SK-N-SH treated with all-trans-retinoic acid at 6 μM for 48 hours (cell line): ENCODE data around the gene SLC26A1.
A peak's percentile ranks its signal among the peaks of the same experiment; 100 is the strongest.

Experiments used
- ATAC-seq: fragments of 200-7000 bp; cut with Tn5 transposase; 3 replicates; pipeline ENCODE4 v1.9.1; 2020; ENCODE audit warnings: mild to moderate bottlenecking, moderate library complexity
- ARNTL ChIP-seq: fragments of 450-650 bp; formaldehyde crosslinking; IDR thresholded peaks from 2 replicates; pipeline ENCODE4 v1.5.0; 2020; ENCODE audit warnings: low read depth, mild to moderate bottlenecking, moderate library complexity, borderline replicate concordance
- BACH2 ChIP-seq: fragments of 250-450 bp; sonication (Bioruptor Pico); IDR thresholded peaks from 2 replicates; pipeline ENCODE4 v1.9.0; 2021; ENCODE audit warnings: mild to moderate bottlenecking, borderline replicate concordance
- CREB5 ChIP-seq: fragments of 250-450 bp; sonication (Bioruptor Pico); IDR thresholded peaks from 2 replicates; pipeline ENCODE4 v1.5.1; 2020; ENCODE audit warnings: low read depth, mild to moderate bottlenecking, moderate library complexity
- CSDC2 ChIP-seq: fragments of 250-450 bp; sonication (Bioruptor Pico); IDR thresholded peaks from 2 replicates; pipeline ENCODE4 v1.5.0; 2020; ENCODE audit warnings: mild to moderate bottlenecking, moderate library complexity
- CSRNP3 ChIP-seq: fragments of 250-450 bp; sonication (Bioruptor Pico); IDR thresholded peaks from 2 replicates; pipeline ENCODE4 v1.5.1; 2021; ENCODE audit warnings: mild to moderate bottlenecking, moderate library complexity
- OSR1 ChIP-seq: fragments of 250-450 bp; sonication (Bioruptor Pico); IDR thresholded peaks from 2 replicates; pipeline ENCODE4 v1.8.0; 2022; ENCODE audit warnings: moderate library complexity, mild to moderate bottlenecking, inconsistent platforms
- PATZ1 ChIP-seq: fragments of 250-450 bp; sonication (Bioruptor Pico); IDR thresholded peaks from 2 replicates; pipeline ENCODE4 v1.8.0; 2020; ENCODE audit warnings: mild to moderate bottlenecking, moderate library complexity, borderline replicate concordance
- POU6F1 ChIP-seq: fragments of 250-450 bp; sonication (Bioruptor Pico); IDR thresholded peaks from 2 replicates; pipeline ENCODE4 v1.8.0; 2021; ENCODE audit warnings: low read depth, mild to moderate bottlenecking, moderate library complexity, borderline replicate concordance
- PPARA ChIP-seq: fragments of 250-450 bp; sonication (Bioruptor Pico); IDR thresholded peaks from 2 replicates; pipeline ENCODE4 v1.5.0; 2020; ENCODE audit warnings: mild to moderate bottlenecking, borderline replicate concordance
- RARB ChIP-seq: fragments of 250-450 bp; sonication (Bioruptor Pico); IDR thresholded peaks from 2 replicates; pipeline ENCODE4 v1.8.0; 2021; ENCODE audit warnings: mild to moderate bottlenecking, moderate library complexity
- SNAI2 ChIP-seq: fragments of 250-450 bp; sonication (Bioruptor Pico); IDR thresholded peaks from 2 replicates; pipeline ENCODE4 v1.5.0; 2020; ENCODE audit warnings: mild to moderate bottlenecking, moderate library complexity
- TCF4 ChIP-seq: fragments of 250-450 bp; sonication (Bioruptor Pico); IDR thresholded peaks from 2 replicates; pipeline ENCODE4 v1.8.0; 2021; ENCODE audit warnings: mild to moderate bottlenecking, moderate library complexity, borderline replicate concordance
- TOX ChIP-seq: fragments of 250-450 bp; sonication (Bioruptor Pico); IDR thresholded peaks from 2 replicates; pipeline ENCODE4 v1.8.0; 2021; ENCODE audit warnings: mild to moderate bottlenecking, moderate library complexity, borderline replicate concordance
- TSHZ2 ChIP-seq: fragments of 250-450 bp; sonication (Bioruptor Pico); IDR thresholded peaks from 2 replicates; pipeline ENCODE4 v1.5.0; 2020; ENCODE audit warnings: mild to moderate bottlenecking, moderate library complexity
- ZC3H10 ChIP-seq: fragments of 250-450 bp; sonication (Bioruptor Pico); IDR thresholded peaks from 2 replicates; pipeline ENCODE4 v1.5.1; 2021; ENCODE audit warnings: mild to moderate bottlenecking, moderate library complexity
- ZFP30 ChIP-seq: fragments of 450-650 bp; formaldehyde crosslinking; IDR thresholded peaks from 2 replicates; pipeline ENCODE4 v1.5.0; 2022; ENCODE audit warnings: mild to moderate bottlenecking, moderate library complexity
- ZNF565 ChIP-seq: fragments of 450-650 bp; formaldehyde crosslinking; conservative IDR thresholded peaks from 2 replicates; pipeline ENCODE4 v1.5.0; 2020; ENCODE audit warnings: low read depth, mild to moderate bottlenecking, moderate library complexity
- ZNF70 ChIP-seq: fragments of 450-650 bp; formaldehyde crosslinking; IDR thresholded peaks from 2 replicates; pipeline ENCODE4 v1.5.0; 2020; ENCODE audit warnings: mild to moderate bottlenecking, moderate library complexity
- ZNF8 ChIP-seq: fragments of 450-650 bp; formaldehyde crosslinking; IDR thresholded peaks from 2 replicates; pipeline ENCODE4 v1.5.0; 2020; ENCODE audit warnings: mild to moderate bottlenecking, moderate library complexity

The SLC26A1 gene

GRCh38 chr4:1027219-1027914 is 34.2 kb upstream of the SLC26A1 start:
- TF ChIP-seq TOX, result no peak
- TF ChIP-seq CSDC2 (CRISPR knock-in tag), result no peak
- TF ChIP-seq ZC3H10, result no peak
- no peak for ATAC-seq

GRCh38 chr4:1026115-1026514 is 32.9 kb upstream of the SLC26A1 start:
- ATAC-seq, result peak; percentile 54
- no peak for TF ChIP-seq ARNTL
- no peak for TF ChIP-seq ZNF8
- no peak for TF ChIP-seq ZNF565 (CRISPR knock-in tag)
- TF ChIP-seq ZNF70 (CRISPR knock-in tag), result no peak
- no peak for TF ChIP-seq OSR1 (CRISPR knock-in tag)
- TF ChIP-seq BACH2 (CRISPR knock-in tag), result no peak
- no peak for TF ChIP-seq SNAI2 (CRISPR knock-in tag)
- TF ChIP-seq CREB5 (CRISPR knock-in tag), result no peak
- TF ChIP-seq PATZ1 (CRISPR knock-in tag), result no peak
- no peak for TF ChIP-seq CSRNP3 (CRISPR knock-in tag)

- TF ChIP-seq ZNF8 (no peak), TSHZ2 (CRISPR knock-in tag) (no peak), PPARA (CRISPR knock-in tag) (no peak), BACH2 (CRISPR knock-in tag) (no peak), SNAI2 (CRISPR knock-in tag) (no peak), ZNF70 (CRISPR knock-in tag) (no peak), TCF4 (CRISPR knock-in tag) (no peak), RARB (no peak), ZFP30 (CRISPR knock-in tag) (no peak), ZNF565 (CRISPR knock-in tag) (no peak), CREB5 (CRISPR knock-in tag) (no peak), PATZ1 (CRISPR knock-in tag) (no peak), OSR1 (CRISPR knock-in tag) (no peak), CSDC2 (CRISPR knock-in tag) (no peak), POU6F1 (CRISPR knock-in tag) (no peak), ARNTL (no peak), TOX (no peak), ZC3H10 (no peak)
- ATAC-seq, result no peak
Observed at GRCh38 chr4:1024882-1025545, 31.8 kb upstream of the SLC26A1 start.
